ENCODE data around the gene CCDC92B. TPM values are rescaled to one million over a fixed set of nuclear protein-coding genes. Genes with fewer than 3 reads are reported as not detected.

The CCDC92B gene
- total RNA-seq, 2 donors from 2014 or later, result 0.14 TPM; not detected in 1

DNA sequence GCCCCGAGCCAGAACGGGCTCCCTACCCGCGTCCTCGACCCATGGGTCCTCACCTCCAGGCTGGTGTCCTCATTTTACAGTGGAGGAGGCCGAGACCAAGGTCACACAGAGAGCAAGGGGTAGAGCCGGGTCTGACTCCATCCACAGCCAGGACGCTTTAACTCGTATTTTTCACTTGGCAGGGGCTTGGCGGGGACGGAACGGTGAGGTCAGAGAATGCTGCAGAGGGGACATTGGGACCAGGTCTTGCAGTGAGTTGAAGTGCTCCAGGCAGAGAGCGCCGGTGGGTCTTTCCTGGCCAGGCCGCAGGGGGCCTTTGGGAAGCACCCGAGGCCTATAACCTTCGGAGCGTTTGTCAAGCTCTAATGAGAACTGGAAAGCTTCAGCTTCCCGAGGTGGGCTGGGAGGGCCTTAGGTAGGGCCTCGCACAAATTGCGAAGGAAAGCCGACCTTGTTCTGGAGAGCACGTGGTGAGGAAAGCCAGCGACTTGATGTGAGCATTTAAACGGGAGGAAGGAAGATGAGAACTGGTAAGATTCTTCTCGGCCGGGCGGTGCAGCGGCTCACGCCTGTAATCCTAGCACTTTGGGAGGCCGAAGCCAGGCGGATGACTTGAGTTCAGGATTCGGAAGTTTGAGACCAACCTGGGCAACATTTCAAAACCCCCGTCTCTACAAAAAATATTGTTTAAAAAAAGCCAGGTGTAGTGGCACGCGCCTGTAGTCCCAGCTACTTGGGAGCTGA, 37.0 kb downstream of the CCDC92B start:
- Histone ChIP-seq H3K4me1 (ENCODE audit: control insufficient read depth in 1 of 2, low read depth in 2 of 2) (peaks cover 36 to 43% of the 10 kb centered on the region in 2 donors), H3K9me3 (no peaks in the 10 kb centered on the region), H3K27ac (no peak overlapping the region), H3K4me3 (peak overlapping the region; percentile 70), H3K36me3 (no peaks in the 10 kb centered on the region), H3K27me3 (replicated peaks; ENCODE audit: insufficient read depth) (no peaks in the 10 kb centered on the region)
- DNase-seq (ENCODE audit: low spot score), result no peak
- TF ChIP-seq, protein P1, sequence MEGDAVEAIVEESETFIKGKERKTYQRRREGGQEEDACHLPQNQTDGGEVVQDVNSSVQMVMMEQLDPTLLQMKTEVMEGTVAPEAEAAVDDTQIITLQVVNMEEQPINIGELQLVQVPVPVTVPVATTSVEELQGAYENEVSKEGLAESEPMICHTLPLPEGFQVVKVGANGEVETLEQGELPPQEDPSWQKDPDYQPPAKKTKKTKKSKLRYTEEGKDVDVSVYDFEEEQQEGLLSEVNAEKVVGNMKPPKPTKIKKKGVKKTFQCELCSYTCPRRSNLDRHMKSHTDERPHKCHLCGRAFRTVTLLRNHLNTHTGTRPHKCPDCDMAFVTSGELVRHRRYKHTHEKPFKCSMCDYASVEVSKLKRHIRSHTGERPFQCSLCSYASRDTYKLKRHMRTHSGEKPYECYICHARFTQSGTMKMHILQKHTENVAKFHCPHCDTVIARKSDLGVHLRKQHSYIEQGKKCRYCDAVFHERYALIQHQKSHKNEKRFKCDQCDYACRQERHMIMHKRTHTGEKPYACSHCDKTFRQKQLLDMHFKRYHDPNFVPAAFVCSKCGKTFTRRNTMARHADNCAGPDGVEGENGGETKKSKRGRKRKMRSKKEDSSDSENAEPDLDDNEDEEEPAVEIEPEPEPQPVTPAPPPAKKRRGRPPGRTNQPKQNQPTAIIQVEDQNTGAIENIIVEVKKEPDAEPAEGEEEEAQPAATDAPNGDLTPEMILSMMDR (IDR thresholded peaks at IDR 0.05), result no peak
- ATAC-seq (ENCODE audit: insufficient number of reproducible peaks, low FRiP score, low read depth), result no peak

DNA sequence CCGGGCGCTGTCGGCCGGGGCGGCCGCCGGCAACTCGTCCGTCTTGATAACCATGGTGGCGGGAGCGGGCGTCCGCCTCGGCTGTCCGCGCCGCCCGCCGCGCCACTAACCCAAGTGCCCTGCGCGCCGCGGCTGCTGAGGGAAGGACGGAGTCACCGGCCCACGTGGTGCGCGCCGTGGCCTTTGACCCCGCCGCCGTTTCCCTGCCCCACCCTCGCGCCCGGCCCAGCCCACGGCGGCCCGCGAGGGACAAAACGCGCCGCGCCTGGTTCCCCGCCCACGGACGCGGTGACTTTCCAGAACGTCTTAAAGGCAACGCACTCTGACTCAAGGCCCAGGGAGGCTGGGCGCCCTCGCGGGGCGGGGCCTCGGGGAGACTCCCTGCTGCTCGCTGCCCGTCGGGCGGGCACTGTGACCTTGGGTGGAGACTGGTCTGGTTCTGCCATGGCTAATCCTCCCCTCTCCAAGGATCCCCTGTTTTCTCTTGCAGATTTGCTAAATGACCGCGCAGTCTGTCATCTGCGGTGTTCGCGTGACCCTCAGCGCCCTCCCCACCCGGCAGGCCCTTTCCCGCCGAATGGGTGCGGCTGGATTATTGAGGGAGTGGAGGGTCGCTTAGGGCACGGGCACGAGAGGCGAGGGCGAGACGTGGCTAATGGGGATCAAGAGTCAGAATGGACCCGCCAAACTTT, 37.7 kb downstream of the CCDC92B start, which contains the start of gene CLUH:
Gene CLUH (minus strand): TSS at position 157 of the 692 bp plus-strand sequence. CDS start 103 bp downstream, at position 54.
- peak within 1 kb of the TSS; percentile 70 for H3K4me3 ChIP-seq
- DNase-seq (ENCODE audit: low spot score) (peak; percentile 86), ATAC-seq (ENCODE audit: insufficient number of reproducible peaks, low FRiP score, low read depth) (peak; percentile 91)
- H3K27me3 ChIP-seq (replicated peaks; ENCODE audit: insufficient read depth), result no peaks in the 10 kb centered on the region
- peak within 1 kb of the TSS in 1 of 2 donors; percentile 14 for H3K27ac ChIP-seq
- no peaks in the 10 kb centered on the region for H3K36me3 ChIP-seq
- no peaks in the 10 kb centered on the region for H3K9me3 ChIP-seq
- H3K4me1 ChIP-seq (ENCODE audit: control insufficient read depth in 1 of 2, low read depth in 2 of 2), result peaks cover 40 to 47% of the 10 kb centered on the region in 2 donors
- TF ChIP-seq, protein P1 (IDR thresholded peaks at IDR 0.05), result no peak

DNA sequence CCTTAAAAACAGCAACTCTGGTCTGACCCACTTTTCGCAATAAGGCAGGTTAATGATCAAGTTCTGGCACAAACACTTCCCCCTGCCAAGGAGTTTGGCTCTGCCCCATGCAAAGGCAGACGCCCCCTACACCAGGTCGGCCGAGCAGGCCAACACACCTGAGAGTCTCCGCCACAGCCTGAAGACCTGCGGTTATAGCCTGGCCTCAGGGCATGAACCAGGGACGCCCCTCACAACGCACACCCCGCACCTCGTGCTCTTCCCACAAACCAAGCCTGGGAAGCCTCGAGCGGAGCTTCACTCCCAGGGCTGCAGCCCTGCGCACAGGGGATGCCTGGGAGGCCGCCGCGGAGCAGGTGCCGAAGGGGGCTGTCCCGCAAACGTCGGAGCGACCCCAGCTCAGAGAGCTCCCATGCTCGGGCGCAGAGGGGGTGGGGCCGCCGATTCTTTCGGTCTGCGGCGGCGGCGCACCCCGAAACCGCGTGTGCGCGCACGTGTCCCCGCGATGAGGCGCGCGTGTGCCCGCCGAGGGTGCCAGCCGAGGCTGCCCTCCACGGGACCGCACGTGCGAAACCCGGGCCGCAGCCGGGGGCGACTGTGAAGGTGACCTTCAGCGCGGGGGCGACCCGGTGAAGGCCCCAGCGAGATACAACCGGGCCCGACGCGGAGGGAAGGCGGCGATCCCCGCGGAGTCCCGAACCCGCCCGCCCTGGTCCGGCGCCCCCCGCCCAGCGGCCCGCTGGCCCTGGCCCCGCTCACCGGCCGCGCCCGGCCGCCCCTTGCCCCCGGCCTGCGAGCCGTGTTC, 38.4 kb downstream of the CCDC92B start:
- H3K4me1 ChIP-seq (ENCODE audit: control insufficient read depth in 1 of 2, low read depth in 2 of 2), result peaks cover 40 to 47% of the 10 kb centered on the region in 2 donors
- TF ChIP-seq, protein P1 (IDR thresholded peaks at IDR 0.05), result no peak
- H3K9me3 ChIP-seq, result no peaks in the 10 kb centered on the region
- peak overlapping the region in 1 of 2 donors; percentile 14 for H3K27ac ChIP-seq
- H3K27me3 ChIP-seq (replicated peaks; ENCODE audit: insufficient read depth), result no peaks in the 10 kb centered on the region
- H3K4me3 ChIP-seq, result peak overlapping the region; percentile 70
- H3K36me3 ChIP-seq, result no peaks in the 10 kb centered on the region
- ATAC-seq (ENCODE audit: insufficient number of reproducible peaks, low FRiP score, low read depth), result no peak
- no peak for DNase-seq (ENCODE audit: low spot score)

DNA sequence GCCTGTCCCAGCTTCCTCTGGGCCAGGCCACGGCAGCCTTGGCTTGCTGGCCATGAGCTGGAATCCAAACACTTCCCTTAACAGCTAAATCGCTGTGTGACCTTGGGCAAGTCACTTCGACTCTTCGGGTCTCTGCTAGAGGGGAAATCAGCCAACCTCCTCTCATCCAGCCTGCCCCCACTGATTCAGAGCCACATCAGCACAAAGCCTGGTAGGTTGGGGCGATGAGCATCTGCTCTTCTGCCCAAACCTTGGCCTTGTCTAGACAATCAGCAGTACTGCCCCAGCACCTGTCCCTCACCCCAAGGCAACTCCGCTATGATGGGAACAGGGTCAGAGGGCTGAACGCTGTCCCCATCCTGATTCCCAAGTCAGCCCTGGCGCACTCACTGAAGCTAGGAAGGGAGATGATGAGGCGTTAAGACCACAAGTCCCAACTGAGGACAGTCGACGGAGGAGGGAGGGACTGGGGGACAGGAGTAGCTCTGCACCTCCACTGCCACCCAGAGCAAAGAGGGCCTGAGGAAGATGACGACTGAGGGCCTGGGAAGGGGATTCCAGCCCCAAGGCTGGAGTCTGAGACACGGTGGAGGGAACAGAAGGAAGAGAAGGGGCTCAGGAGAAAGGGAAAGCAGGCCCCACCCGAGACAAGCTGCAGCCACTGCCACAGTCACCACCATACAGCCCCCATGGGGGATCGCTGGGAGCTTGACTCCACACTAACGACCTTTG, 39.2 kb downstream of the CCDC92B start:
- DNase-seq (ENCODE audit: low spot score), result no peak
- H3K4me3 ChIP-seq, result peak overlapping the region; percentile 70
- no peaks in the 10 kb centered on the region for H3K9me3 ChIP-seq
- H3K4me1 ChIP-seq (ENCODE audit: control insufficient read depth in 1 of 2, low read depth in 2 of 2), result peaks cover 40 to 47% of the 10 kb centered on the region in 2 donors
- H3K36me3 ChIP-seq, result no peaks in the 10 kb centered on the region
- H3K27ac ChIP-seq, result peak overlapping the region in 1 of 2 donors; percentile 52
- no peaks in the 10 kb centered on the region for H3K27me3 ChIP-seq (replicated peaks; ENCODE audit: insufficient read depth)
- no peak for ATAC-seq (ENCODE audit: insufficient number of reproducible peaks, low FRiP score, low read depth)
- TF ChIP-seq, protein P1 (IDR thresholded peaks at IDR 0.05), result no peak
